ENCODE results near the gene SLC6A9.

DNA sequence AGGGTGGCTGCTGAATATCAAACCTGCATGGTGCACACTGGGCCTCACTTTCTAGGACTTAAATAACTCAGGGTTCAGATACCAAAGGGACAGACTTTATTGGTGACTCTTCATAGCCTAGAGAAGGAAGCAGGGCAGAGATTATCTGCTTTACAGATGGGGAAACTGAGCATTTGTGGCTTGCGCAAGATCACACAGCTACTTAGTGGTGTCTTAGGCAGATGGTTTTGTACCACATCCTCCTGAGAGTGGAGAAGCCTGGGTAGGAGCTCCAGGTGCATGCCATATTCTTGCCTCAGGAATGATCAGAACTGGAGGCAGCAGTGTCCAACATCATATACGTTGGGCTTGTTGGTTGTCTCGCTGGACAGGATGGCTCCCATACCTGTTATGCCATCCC lies 68.3 kb downstream of the SLC6A9 start:
- no peak for TF ChIP-seq CTCF (IDR thresholded peaks at IDR 0.05; ENCODE audit: poor library complexity)
- no peak for TF ChIP-seq EZH2 (IDR thresholded peaks at IDR 0.05; ENCODE audit: borderline replicate concordance)

Data from hepatocyte (in vitro differentiated cells).